RCC 7860 (cell line): Measurements from ENCODE around the gene PXYLP1.
"Not testable (repeated sequence)": the region's sequence is repeated elsewhere in the genome, so short reads cannot be mapped to it uniquely, and the experiment has no call there.

Experiments
- DNase-seq: peaks from one replicate; pipeline ENCODE4 v3.0.0-alpha.2; 2015; ENCODE audit warnings: low spot score
- FAIRE-seq: peaks from 2 replicates; lab custom pipeline; 2012; peaks lifted over from hg19 to GRCh38; lab: Jason Lieb, UNC

PXYLP1 gene

GRCh38 chr3:141231101-141231951 lies at the start of gene PXYLP1:
Gene PXYLP1 (plus strand): TSS chr3:141231825. CDS start chr3:141260176, 28,351 bp downstream.
- FAIRE-seq (no peak), DNase-seq (peak; percentile 73)

- DNase-seq (no peak), FAIRE-seq (no peak)
Measured at GRCh38 chr3:141183606-141184005, 48.0 kb upstream of the PXYLP1 start.

GRCh38 chr3:141184430-141184829 lies 47.2 kb upstream of the PXYLP1 start:
- DNase-seq = no peak
- FAIRE-seq = no peak

- FAIRE-seq (no peak), DNase-seq (no peak)
Measured at GRCh38 chr3:141191097-141191749, 40.4 kb upstream of the PXYLP1 start.

GRCh38 chr3:141192345-141192744 lies 39.3 kb upstream of the PXYLP1 start:
- FAIRE-seq (peak; percentile 84), DNase-seq (peak; percentile 79)

- FAIRE-seq = no peak
- no peak for DNase-seq
Measured at GRCh38 chr3:141193066-141193830, 38.4 kb upstream of the PXYLP1 start.

- FAIRE-seq = no peak
- no peak for DNase-seq
Measured at GRCh38 chr3:141201122-141201521, 30.5 kb upstream of the PXYLP1 start.

GRCh38 chr3:141202682-141203081 lies 28.9 kb upstream of the PXYLP1 start:
- no peak for FAIRE-seq

GRCh38 chr3:141203866-141204265 lies 27.8 kb upstream of the PXYLP1 start:
- no peak for FAIRE-seq

More at GRCh38 chr3:141202682-141203081, 28.9 kb upstream of the PXYLP1 start:
- DNase-seq = no peak

GRCh38 chr3:141204343-141204742 lies 27.3 kb upstream of the PXYLP1 start:
- FAIRE-seq (no peak), DNase-seq (no peak)

More at GRCh38 chr3:141203866-141204265, 27.8 kb upstream of the PXYLP1 start:
- no peak for DNase-seq

- FAIRE-seq, DNase-seq: not testable (repeated sequence)
Measured at GRCh38 chr3:141211306-141211705, 20.3 kb upstream of the PXYLP1 start.

- FAIRE-seq (no peak), DNase-seq (no peak)
Measured at GRCh38 chr3:141212101-141212500, 19.5 kb upstream of the PXYLP1 start.

- DNase-seq = no peak
- no peak for FAIRE-seq
Measured at GRCh38 chr3:141212555-141212954, 19.1 kb upstream of the PXYLP1 start.

GRCh38 chr3:141216975-141217374 lies 14.7 kb upstream of the PXYLP1 start:
- DNase-seq (no peak), FAIRE-seq (no peak)

GRCh38 chr3:141217389-141217788 lies 14.2 kb upstream of the PXYLP1 start:
- no peak for FAIRE-seq

GRCh38 chr3:141218162-141218835 lies 13.3 kb upstream of the PXYLP1 start:
- no peak for DNase-seq
- no peak for FAIRE-seq

More at GRCh38 chr3:141217389-141217788, 14.2 kb upstream of the PXYLP1 start:
- DNase-seq = no peak

GRCh38 chr3:141218926-141219325 lies 12.7 kb upstream of the PXYLP1 start:
- no peak for FAIRE-seq

GRCh38 chr3:141223673-141224166 lies 7.9 kb upstream of the PXYLP1 start:
- FAIRE-seq (no peak), DNase-seq (no peak)

More at GRCh38 chr3:141218926-141219325, 12.7 kb upstream of the PXYLP1 start:
- DNase-seq = no peak

GRCh38 chr3:141225939-141226338 lies 5.7 kb upstream of the PXYLP1 start:
- FAIRE-seq (no peak), DNase-seq (no peak)

- FAIRE-seq (no peak), DNase-seq (no peak)
Measured at GRCh38 chr3:141227216-141227615, 4.4 kb upstream of the PXYLP1 start.
